GM12875 (cell line): ENCODE measurements around the gene NCOR2.

Experiments used
- H3K4me3 ChIP-seq: one replicate; pipeline ENCODE4 v1.5.1; 2011; ENCODE audit warnings: low read depth, low read length, control low read depth
- CTCF ChIP-seq: IDR thresholded peaks from 2 replicates; pipeline ENCODE4 v1.5.1; 2011; ENCODE audit warnings: low read depth, mild to moderate bottlenecking, control low read depth, inconsistent platforms, low read length, moderate library complexity, borderline replicate concordance; ENCODE audit not compliant: insufficient read depth

NCOR2 gene

DNA sequence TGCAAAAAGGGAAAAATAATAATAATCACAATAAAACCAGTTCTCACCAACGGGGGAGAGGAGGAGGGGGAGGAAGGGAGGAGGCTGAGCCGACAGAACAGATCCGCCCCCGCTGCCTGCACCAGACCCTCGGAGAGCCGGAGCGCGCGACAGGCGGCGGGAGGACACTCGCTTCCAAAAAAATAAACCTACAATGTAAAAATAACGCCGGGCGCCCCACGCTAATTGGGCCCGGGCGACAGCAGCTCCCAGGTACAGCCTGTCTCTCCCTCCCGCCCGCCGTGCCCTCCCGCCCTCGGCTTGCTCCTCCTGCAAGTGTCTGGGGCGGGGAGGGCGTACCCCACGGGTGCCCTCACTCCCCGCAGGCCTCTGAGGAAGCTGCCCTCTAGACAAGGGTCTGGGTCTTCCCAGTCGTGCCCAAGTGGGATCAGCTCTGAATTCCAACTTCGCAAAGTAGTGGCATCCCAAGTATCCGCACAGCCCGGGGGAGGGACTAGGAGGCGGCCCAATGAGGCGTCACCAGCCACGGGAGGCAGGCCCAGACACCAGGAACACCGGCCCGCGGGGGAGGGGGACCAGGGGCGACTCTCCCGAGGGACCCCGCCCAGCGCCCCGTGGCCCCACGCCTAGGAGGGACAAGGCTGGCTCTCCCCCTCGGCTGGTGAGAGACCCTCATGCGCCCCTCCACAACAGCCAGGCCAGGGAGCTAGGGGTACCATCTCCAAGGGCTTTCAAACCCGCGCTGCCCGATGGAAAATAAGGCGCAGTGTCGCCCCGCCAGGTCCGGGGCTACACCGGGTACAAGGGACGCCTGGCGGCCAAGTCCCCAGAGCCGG lies 1.0 kb downstream of the NCOR2 start:
- H3K4me3 ChIP-seq: peak overlapping the region; percentile 90
- TF ChIP-seq CTCF: no peak

DNA sequence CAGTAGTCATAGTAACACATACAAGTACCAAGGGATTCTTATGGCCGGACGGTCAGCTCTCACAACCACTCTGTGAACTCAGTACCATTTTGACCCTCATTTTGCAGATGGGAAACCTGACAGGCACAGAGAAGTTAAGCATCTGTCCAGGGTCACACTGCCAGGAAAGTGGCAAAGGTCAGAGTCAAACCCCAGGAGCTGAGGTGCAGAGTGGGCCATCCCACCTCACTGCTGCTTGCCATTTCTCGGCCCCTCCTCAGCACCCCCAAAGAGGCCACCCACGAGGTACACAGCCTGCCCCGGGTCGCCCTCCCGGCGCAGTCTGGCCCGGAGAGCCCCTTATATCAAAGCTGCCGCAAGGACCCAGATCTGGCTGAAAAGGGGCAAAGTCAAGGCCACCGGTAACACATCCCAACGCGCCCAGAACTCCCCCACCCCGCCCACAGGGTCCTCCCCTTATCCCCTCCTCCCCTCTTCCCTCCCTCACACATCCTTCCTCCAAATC lies 1.7 kb downstream of the NCOR2 start:
- H3K4me3 ChIP-seq: peak overlapping the region; percentile 90
- no peak for TF ChIP-seq CTCF

DNA sequence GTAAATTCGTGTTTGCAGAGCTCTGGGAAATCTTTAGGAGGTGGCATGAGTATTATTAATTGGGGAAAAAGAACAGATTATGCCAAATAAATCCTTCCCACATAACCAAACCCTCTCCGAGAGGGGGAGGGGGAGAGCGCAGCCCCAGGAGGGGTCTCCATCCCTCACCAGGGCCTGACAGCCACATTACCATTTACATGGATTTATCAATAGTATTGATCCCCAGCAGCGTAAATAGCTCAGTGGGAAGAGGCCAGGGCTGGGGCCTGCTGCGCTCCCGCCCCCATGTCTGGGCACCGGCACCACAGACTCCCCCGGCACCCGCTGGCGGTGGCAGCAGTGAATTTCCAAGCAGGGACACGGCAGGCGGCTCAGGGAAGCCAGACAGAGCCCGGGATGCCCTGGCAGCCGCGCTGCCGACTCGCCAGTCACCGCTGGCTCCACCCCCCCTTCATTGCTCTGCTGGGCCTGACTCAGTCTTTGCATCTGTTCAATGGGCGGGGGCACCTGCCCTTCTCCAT lies 2.4 kb downstream of the NCOR2 start:
- peak overlapping the region; percentile 90 for H3K4me3 ChIP-seq
- no peak for TF ChIP-seq CTCF

GRCh38 chr12:124564232-124564958 lies 3.0 kb downstream of the NCOR2 start:
- peak overlapping the region; percentile 90 for H3K4me3 ChIP-seq
- no peak for TF ChIP-seq CTCF

- H3K4me3 ChIP-seq: no peak overlapping the region
- TF ChIP-seq CTCF: no peak
Measured at GRCh38 chr12:124563809-124564208, 3.6 kb downstream of the NCOR2 start.

- no peak for TF ChIP-seq CTCF
- H3K4me3 ChIP-seq: no peak overlapping the region
Measured at GRCh38 chr12:124563401-124563800, 4.0 kb downstream of the NCOR2 start.
